ENCODE results near the gene INPPL1.
A peak's percentile ranks its signal among the peaks of the same experiment; 100 is the strongest.

The INPPL1 gene

DNA sequence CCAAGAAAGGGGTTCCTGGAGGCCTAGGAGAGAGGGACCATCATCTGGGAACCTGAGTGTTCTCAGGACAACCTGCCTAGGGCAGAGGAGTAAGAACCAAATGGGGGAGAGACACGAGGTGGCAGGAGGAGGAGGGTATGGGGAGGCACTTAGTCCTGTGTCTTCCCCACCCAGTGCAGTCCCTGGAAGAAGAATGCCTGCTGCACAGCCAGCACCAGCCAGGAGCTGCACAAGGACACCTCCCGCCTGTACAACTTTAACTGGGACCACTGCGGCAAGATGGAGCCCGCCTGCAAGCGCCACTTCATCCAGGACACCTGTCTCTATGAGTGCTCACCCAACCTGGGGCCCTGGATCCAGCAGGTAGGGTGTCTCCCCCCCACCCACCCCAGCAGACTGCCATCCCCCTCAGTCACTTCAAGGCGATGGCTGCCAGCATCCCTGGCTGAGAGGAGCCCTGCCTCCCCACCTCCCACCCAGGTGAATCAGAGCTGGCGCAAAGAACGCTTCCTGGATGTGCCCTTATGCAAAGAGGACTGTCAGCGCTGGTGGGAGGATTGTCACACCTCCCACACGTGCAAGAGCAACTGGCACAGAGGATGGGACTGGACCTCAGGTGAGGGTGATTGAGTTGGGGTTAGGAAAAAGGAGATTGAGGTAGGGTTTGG is 3.7 kb upstream of the INPPL1 start:
- no peak for DNase-seq

DNA sequence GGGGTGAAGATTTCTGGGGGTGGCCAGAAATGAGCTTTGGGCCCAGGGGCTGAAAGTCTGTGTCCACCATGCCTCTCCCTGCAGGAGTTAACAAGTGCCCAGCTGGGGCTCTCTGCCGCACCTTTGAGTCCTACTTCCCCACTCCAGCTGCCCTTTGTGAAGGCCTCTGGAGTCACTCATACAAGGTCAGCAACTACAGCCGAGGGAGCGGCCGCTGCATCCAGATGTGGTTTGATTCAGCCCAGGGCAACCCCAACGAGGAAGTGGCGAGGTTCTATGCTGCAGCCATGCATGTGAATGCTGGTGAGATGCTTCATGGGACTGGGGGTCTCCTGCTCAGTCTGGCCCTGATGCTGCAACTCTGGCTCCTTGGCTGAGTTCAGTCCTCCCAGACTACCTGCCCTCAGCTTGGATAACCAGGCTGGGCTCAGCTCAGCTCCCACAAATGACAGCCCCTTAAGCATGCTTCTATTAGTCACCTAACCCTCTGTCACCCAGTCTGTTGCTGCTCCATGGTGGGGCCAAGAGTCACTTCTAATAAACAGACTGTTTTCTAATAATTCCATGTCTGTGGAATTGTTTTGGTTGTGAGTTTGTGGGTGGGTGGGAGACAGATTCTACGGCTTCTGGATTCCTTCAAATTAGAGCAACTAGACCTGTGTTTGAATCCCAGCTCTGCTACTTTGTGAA is 3.0 kb upstream of the INPPL1 start:
- no peak for DNase-seq

DNA sequence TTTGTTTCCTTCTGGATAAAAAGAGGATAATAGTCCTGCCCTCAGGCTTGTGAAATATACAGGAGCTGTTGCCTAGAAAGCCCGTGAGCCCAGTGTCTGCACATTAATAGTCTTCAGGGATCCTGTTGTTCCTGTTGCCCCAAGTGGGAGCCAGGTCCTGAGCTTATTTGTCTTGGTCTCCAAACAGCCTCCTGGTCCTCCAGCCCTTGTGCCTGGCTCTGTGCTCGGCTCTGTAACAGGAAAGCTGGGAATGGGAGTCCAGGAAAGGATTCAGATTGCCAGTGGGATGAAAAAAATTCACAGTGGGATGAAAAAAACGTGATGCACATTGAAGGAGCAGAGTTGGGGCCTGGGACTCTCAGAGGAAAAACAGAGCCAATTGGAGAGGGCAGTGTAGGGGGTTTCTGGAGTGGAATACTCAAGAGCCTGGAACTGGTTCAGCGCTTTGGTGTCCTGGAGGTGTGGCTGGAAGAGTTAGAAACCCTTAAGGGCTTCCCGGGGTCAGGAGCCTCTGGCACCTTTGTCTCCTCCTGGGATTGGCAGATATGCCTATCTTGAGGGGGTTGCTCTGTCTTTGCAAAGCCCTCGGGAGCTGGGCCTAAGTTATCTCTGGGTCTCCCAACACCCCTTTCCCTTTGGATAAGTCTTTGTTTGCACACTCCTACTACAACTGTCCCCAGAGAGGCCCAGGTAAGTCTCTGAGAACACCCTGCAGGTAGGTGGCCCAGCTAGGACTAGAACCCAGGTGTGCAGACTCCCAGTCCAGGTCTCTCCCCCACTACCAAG is 2.3 kb upstream of the INPPL1 start:
- DNase-seq = no peak

DNA sequence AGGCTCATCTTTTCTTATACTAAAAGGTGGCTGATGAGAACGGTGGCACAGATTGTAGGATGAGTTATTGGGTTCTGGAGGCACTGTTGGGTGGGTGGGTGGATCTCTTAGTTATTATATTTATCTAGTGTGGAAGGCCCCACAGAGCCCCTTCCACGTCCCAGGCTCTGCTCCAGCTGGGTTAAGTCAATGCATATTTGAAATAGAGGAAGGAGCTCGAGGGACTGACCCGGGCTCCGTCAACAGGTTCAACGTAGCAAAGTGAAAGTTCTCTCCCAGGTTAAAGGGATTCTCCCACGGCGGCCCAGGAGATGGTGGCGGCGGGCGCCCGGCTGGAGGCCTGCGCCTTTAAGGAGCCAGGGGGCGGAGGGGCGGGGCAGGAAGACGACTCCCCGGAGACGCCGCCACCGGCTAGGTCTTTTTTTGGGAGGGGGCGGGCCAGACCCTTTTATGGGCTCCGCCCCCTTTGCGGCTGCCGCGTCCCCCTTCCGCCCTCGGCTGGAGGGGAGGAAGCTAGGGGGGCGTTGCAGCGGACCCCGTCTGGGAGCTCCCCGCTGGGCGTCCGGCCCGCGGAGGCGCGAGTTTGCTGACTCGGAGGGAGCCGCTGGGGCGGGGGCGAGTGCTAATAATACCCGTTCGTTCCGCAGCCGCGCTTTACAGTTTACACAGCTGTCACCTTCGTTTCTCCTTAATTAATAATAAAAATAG is 1.5 kb upstream of the INPPL1 start:
- peak; percentile 96 for DNase-seq

DNA sequence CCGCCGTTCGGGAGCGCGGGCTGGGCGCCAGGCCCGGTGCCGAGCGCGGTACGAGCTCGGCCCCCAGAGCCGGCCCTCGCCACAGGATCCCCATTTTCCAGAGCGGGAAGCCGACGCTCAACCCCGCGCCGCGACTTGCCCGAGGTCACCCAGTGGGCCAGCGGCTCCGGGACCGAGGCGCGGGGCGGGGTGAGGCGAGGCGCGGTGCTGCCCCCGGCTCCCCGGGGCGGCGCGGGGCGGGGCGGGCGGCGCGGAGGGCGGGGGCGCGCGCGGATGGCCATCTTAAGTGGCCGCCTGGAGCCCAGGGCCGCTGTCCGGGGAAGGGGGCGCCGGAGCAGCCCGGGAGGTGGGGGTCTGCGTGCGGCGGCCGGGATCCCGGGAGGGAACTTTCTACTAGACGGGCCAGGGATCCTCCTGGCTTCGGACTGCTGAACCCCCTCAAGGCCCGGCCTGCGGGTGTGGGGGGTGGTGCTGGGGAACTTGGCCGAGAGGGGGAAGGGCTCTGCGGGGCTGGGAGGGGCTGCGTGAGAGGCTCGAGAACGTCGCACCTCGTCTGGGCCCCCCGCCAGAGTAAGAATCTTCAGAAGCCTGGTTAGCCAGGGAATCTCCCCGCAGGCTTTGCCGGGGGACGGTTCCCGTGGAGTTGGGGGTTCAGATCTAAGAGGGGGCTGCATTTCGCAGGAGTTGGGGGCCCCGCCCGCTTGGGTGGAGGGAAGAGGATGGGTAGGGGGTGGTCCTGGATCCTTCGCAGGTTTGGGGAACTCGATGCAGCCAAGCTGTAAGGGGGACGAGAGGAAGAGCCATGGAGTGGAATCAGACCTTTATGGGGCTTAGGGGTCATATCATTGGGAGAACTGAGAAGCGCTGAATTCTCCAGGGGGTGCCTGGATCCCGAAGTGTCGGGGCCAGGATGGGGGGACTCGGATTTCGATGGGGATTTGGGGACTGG is 678 bp upstream of the INPPL1 start:
- peak; percentile 89 for DNase-seq

DNA sequence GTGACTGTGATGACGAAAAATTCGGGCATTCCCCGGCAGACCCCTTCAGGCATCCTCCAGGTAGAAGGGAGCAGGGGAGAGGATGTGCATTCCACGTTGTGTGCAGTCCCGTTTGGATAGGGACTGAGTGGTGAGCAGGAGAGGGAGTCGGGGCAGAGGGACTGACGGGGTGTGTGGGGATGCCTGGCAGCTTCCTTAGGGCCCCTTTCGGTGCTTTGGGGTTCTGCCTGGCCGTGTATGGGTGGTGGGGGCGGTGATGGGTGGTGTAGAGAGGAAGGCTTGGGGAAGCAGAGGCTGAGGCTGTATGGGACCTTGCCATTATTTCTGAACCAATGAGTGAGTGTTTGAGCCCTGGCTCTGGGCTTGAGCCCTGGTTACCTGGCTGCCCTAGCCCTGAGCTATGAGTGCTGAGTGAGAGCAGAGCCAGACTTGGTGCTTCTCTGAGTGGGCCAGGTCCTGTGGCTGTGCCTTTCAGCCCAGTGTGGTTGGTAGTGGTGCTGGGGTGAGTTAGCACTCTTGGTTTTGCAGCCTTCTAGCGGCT is 914 bp downstream of the INPPL1 start:
- DNase-seq = no peak

DNA sequence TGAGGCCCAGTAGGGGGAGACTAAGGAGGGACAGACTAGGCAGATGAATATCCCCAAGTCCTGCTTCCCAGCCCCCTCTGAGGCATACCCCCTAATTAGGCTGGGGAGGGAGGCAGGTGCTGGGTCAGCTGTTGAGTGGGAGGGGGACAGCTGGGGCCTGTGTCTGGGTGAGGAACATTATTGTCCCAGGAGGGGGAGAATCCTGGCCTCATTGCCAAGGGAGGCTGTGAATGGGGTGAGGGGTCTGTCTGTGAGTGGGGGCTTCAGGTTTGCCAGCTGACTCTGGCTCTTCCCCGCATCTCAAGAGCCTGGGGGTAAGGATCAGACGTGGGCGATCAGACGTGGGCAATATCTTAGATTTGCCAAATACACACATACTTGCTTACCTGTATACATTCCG is 2.1 kb downstream of the INPPL1 start:
- no peak for DNase-seq

DNA sequence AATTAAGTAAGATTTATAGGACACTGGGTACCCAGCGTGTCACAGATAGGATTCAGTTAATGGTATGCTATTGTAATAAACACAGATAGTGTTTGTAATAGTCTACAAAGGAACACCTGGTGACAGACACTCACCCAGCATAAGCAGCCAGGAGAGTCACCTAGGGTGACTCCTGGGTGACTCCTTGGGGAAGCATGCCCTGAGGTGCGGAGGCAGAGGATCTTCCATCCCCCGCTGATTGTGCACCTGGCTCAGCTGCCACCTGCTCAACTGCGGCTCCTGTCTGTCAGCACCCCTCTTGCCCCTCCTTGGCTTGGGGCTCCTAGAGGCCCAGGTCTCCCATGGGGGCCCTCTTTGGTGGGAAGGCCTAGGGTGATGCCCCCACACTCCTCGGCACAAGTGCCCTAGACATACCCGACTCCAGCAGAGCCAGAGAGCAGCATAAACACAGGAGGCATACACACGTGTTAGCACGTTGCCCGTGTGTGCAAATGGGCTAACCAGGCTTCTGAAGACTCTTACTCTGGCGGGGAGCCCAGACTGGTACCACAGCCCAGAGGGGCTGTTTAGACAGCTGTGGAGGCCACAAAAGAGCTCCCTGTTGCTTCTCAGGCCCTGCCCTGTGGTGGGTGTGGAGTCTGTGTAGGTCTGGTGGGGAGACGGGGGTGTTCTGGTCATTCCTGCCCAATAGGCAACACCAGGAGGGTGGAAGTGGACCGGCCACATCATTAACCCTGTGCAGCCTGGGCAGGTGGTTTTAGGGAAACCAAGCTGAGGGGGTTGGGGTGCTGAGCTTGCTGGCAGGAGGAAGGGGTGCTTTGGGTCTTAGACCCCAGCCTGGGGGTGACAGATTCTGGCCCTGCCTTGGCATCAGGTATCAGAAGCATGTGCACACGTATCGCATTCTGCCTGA is 3.0 kb downstream of the INPPL1 start:
- peak; percentile 77 for DNase-seq

DNA sequence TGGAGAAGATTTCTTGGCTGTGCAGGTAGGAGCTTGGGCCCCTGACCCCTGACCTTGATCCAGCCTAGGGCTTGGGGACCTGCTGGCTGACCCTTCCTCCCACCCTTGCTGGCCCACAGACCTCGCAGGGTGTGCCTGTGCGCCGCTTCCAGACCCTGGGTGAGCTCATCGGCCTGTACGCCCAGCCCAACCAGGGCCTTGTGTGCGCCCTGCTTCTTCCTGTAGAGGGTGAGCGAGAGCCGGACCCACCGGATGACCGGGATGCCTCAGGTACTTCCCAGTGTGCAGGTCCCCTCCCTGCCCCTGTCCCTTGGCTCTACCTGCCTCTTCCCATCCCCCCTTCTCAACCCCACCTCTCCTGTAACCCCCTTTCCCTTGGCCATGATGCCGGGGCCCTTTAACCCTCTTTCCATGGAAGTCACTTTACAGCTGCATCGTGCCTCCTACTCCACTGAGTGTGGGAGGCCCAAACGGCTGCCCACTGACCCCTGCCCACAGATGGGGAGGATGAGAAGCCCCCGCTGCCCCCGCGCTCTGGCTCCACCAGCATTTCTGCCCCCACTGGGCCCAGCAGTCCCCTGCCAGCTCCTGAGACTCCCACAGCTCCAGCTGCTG is 3.8 kb downstream of the INPPL1 start:
- no peak for DNase-seq

DNA sequence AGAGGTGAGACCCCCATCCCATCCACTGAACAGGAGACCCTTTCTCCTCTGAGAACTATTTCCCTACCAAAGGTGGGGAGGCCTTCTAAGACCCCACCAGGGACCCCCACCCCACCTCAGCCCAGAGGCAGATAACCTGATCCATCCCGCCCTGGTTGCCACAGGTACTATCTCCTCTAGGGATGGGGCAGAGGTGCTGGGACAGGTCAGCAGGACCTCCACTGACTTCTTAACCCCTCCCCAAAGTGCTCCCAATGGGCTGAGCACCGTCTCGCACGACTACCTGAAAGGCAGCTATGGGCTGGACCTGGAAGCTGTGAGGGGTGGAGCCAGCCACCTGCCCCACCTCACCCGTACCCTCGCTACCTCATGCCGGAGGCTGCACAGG is 4.3 kb downstream of the INPPL1 start:
- DNase-seq = no peak

DNA sequence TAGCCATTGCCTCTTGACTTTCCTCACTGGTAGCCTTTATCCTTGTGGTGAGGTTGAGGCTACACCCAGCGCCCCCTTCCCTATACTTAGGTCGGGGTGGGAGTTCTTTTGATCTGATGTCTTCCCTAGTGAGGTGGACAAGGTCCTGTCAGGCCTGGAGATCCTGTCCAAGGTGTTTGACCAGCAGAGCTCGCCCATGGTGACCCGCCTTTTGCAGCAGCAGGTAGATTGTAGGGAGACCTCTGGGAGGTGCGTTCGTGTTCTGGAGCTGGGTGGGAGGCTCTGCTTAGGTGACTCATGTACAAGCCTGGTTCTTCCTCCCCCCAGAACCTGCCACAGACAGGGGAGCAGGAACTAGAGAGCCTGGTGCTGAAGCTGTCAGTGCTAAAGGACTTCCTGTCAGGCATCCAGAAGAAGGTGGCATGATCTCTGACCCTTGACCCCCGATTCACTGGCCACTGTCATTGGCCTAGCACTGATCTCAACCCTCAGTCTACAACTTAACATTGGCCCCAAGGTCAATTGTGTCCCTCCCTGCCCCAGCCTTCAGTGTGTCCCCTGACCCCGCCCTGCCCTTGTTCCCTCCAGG is 4.9 kb downstream of the INPPL1 start:
- no peak for DNase-seq

DNA sequence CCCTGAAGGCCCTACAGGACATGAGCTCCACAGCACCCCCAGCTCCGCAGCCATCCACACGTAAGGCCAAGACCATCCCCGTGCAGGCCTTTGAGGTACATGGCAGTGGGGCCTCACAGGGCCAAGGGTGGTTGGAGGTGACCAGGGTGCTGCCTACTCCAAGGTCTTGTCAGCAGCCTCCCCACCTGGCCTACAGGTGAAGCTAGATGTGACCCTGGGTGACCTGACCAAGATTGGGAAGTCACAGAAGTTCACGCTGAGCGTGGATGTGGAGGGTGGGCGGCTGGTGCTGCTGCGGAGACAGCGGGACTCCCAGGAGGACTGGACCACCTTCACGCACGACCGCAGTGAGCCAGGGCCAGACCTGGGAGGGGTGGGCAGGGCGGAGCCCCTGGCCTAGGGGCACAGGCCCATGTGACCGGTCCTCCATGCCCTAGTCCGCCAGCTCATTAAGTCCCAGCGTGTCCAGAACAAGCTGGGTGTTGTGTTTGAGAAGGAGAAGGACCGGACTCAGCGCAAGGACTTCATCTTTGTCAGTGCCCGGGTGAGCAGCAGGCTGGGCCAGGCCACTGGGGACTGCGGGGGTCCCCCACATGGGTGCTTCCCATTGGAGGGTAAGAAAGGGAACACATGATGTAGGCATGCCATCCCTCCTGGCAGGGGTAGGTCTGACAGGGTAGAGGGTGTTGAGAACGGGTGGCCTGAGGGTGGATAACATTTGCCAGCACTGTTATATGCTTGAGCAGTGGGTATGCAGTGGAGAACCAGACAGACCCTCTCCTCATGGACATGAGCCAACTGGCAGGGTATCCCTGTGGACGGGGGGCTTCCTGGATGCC is 5.6 kb downstream of the INPPL1 start:
- DNase-seq = no peak

DNA sequence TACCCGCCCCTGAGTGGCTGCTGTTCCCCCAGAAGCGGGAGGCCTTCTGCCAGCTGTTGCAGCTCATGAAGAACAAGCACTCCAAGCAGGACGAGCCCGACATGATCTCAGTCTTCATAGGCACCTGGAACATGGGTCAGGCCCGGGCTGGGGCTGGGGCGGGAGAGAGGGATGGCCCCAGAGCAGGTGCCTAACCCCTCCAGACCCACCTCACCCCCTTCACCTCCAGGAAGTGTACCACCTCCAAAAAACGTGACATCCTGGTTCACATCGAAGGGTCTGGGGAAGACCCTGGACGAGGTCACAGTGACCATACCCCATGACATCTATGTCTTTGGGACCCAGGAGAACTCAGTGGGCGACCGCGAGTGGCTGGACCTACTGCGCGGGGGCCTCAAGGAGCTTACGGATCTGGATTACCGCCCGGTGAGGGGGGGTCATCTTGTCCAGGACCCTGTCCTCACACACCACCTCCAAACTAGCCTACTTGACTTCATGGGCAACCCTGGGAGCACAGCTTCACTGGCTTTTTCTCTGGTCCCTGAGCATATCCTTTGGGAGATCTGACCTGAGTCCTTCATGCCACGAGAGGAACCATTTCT is 6.3 kb downstream of the INPPL1 start:
- no peak for DNase-seq

DNA sequence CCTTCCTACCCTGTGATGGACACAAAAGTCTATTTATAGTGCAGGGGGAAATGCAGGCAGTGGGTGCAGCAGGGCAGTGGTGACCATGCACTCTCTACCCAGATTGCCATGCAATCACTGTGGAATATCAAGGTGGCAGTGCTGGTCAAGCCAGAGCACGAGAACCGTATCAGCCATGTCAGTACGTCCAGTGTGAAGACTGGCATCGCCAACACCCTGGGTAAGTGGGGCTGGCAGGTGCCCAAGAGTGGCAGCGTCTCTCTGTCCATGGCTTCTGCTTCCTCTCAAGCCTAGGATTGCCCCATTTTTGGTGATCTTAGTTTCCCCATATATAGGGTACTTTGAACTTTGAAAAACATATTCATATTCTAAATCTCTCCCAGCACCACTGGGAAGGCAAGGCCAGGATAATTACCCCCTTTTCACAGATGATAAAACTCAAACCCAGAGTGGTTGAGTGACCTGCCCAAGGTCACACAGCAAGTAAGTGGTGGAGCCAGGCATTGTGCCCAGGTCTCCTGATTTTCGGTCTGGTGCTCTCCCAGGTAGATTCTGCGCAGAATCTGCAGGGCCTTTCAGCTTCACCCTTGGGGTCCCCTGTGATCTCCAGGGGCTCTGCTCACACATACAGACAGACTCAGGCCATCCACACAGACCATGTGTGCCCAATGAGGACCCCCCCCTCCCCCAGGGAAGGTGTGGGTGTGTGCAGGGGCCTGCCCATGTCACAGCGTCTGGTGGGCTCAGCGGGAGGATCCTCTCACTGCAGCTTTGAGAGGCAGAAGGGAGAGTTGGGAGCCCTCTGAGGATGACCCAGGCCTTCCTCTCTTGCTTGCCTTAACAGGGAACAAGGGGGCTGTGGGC is 7.1 kb downstream of the INPPL1 start:
- no peak for DNase-seq

DNA sequence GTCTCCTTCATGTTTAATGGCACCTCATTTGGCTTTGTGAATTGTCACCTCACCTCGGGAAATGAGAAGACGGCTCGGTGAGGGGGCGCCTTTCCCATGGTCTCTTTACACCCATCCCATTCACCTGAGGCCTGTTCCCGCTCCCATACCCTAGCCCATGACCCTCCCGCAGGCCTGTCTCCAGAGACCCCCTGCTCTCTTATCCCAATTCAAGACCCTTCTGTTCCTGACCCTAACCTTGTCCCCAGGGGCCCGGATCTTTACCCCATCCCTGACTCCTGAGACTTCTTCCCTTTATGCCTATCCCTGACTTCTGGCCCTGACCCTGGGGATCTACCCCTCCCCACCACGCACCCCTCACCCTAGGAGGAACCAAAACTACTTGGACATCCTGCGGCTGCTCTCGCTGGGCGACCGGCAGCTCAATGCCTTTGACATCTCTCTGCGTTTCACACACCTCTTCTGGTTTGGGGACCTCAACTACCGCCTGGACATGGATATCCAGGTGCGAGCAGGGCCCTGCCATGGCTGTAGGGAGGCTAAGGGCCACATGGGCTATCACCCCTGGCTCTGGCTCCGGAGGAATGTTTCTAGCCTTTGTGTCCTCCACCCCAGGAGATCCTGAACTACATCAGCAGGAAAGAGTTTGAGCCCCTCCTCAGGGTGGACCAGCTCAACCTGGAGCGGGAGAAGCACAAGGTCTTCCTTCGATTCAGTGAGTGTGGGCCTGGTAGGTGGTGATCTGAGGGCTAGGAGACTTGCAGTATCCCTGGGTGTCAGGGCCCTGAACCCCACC is 7.9 kb downstream of the INPPL1 start:
- DNase-seq = no peak

DNA sequence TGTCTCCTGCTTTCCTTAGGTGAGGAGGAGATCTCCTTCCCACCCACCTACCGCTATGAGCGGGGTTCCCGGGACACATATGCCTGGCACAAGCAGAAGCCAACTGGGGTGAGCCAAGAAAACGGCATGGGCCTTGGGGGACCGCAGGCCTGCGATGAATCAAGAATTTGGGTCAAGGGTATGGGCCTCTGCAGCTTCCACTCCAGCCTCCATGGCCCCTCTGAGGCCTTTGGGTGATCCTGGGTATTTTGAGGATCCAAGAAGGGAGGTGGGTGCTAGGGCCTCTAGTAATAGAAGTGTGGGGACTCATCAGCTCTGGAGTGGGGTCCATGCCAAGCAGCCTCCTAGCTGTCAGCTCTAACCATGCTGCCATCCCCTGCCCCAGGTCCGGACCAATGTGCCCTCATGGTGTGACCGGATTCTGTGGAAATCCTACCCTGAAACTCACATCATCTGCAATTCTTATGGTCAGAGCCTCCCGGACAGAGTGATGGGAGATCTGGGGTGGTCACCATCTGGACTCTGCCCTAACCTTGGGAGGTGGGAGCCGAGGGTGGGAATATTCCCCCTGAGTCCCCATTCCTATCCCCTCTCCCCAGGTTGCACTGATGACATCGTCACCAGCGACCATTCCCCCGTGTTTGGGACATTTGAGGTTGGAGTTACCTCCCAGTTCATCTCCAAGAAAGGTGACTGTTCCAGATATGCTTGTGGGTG is 8.6 kb downstream of the INPPL1 start:
- no peak for DNase-seq

Measured in right hindlimb (tissue), 1 donor.